SU-DHL-6 (cell line): ENCODE measurements around the gene EFCAB8.

Experiments
- EZH2phosphoT487 ChIP-seq: fragments of 200-600 bp; sonication (generic), shearing (Covaris generic); conservative IDR thresholded peaks from 2 replicates; pipeline ENCODE4 v1.6.1; 2018; ENCODE audit warnings: mild to moderate bottlenecking, antibody characterized with exemption, low read length, moderate library complexity, mixed read lengths
- TF ChIP-seq, protein P1 (sequence below): fragments of 200-600 bp; sonication (generic); IDR thresholded peaks from one replicate; pipeline ENCODE4 v1.5.1; 2017; ENCODE audit warnings: antibody characterized with exemption, mild to moderate bottlenecking, low read length, moderate library complexity; ENCODE audit not compliant: insufficient read depth, poor library complexity, severe bottlenecking

DNA sequence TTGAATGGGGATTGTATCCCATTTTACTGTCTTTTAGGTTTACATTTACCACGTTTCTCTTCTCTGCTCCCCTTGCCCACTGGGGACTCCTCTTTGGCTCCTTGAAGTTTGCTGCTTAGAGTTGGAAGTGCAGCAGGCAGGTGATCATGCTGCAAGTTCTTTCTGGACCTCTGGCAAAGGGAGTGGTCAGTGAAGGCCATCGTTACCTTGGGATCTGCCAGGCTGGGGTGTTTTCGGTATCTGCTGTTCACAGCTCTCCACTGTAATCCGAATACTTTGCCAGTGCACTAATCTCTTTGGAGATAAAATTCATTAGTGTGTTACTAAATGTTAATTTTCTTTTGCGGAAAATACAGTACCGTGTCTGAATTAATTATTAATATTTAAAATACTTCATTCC, 9.1 kb upstream of the EFCAB8 start:
- TF ChIP-seq, protein P1, sequence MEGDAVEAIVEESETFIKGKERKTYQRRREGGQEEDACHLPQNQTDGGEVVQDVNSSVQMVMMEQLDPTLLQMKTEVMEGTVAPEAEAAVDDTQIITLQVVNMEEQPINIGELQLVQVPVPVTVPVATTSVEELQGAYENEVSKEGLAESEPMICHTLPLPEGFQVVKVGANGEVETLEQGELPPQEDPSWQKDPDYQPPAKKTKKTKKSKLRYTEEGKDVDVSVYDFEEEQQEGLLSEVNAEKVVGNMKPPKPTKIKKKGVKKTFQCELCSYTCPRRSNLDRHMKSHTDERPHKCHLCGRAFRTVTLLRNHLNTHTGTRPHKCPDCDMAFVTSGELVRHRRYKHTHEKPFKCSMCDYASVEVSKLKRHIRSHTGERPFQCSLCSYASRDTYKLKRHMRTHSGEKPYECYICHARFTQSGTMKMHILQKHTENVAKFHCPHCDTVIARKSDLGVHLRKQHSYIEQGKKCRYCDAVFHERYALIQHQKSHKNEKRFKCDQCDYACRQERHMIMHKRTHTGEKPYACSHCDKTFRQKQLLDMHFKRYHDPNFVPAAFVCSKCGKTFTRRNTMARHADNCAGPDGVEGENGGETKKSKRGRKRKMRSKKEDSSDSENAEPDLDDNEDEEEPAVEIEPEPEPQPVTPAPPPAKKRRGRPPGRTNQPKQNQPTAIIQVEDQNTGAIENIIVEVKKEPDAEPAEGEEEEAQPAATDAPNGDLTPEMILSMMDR, result no peak
- no peak for TF ChIP-seq EZH2phosphoT487
